Measurements from ENCODE around the gene MAPKAP1. TPM values are rescaled to one million over a fixed set of nuclear protein-coding genes. Genes with fewer than 3 reads are reported as not detected.

The MAPKAP1 gene
- total and polyA plus RNA-seq, 2 of the 13 experiments (the other 11 are each of a cell fraction or from before 2014, with no cell fraction given): 45.0 to 64.3 TPM

- H3K9ac ChIP-seq (ENCODE audit: insufficient read depth, low read depth, low read length): no peak overlapping the region
- no peak for DNase-seq (ENCODE audit: low spot score)
- TF ChIP-seq EHMT2 (IDR thresholded peaks at IDR 0.05; ENCODE audit: borderline replicate concordance, low read depth, low read length) (no peak), ZNF160 (CRISPR knock-in tag; IDR thresholded peaks at IDR 0.05) (no peak), ZNF280D (CRISPR knock-in tag; IDR thresholded peaks at IDR 0.05) (no peak), KDM2A (CRISPR knock-in tag; IDR thresholded peaks at IDR 0.05; ENCODE audit: borderline replicate concordance, low read depth) (no peak), MTF2 (CRISPR knock-in tag; IDR thresholded peaks at IDR 0.05; ENCODE audit: borderline replicate concordance) (no peak), BHLHE40 (IDR thresholded peaks at IDR 0.05; ENCODE audit: low read length) (no peak), ZNF441 (CRISPR knock-in tag; IDR thresholded peaks at IDR 0.05; ENCODE audit: borderline replicate concordance) (no peak), ZNF549 (CRISPR knock-in tag; IDR thresholded peaks at IDR 0.05) (no peak), NCOA5 (CRISPR knock-in tag; IDR thresholded peaks at IDR 0.05) (no peak), ELF3 (CRISPR knock-in tag; IDR thresholded peaks at IDR 0.05) (no peak), RXRA (CRISPR knock-in tag; IDR thresholded peaks at IDR 0.05) (no peak), NR2C2 (CRISPR knock-in tag; IDR thresholded peaks at IDR 0.05; ENCODE audit: borderline replicate concordance) (no peak), ASH2L (IDR thresholded peaks at IDR 0.05; ENCODE audit: insufficient read length, low read depth, low read length) (no peak)
- 100% methylated on average over 2 of the region's 2 CpGs for WGBS (ENCODE audit: low lambda C conversion rate)
- FAIRE-seq: no peak
- CTCF ChIA-PET (ENCODE audit: low intra/inter-chr PET ratio, low total read pairs): no interaction called here
- no TSS peak for BruUV-seq (replicated peaks)
- no peak for ATAC-seq
- in situ Hi-C loops (cut with HindIII; ENCODE audit: extremely low pct_ligation_motif_present, low pct_unique_long_range_greater_than_20kb): no loop called here
- POLR2A ChIA-PET: no interaction called here
- H3K4me2 ChIP-seq (ENCODE audit: low read depth, low read length): no peak overlapping the region
- no peak overlapping the region for H3K4me3 ChIP-seq (replicated peaks in 1 of 3; ENCODE audit: insufficient read depth in 1 of 3, low read depth in 2 of 3, low read length in 3 of 3)
- H3K27ac ChIP-seq (ENCODE audit: extremely low read length, insufficient read depth, low read length): no peak overlapping the region
- no peaks in the 10 kb centered on the region for H3K36me3 ChIP-seq (replicated peaks in 1 of 2; ENCODE audit: control insufficient read depth in 1 of 2, insufficient read depth in 2 of 2, low read length in 2 of 2)
- H3K27me3 ChIP-seq (ENCODE audit: control insufficient read depth in 1 of 2, insufficient read depth in 2 of 2, low read length in 2 of 2): no peaks in the 10 kb centered on the region
- no peak overlapping the region for H2AFZ ChIP-seq (ENCODE audit: low read length)
- no peaks in the 10 kb centered on the region for H3K4me1 ChIP-seq (ENCODE audit: insufficient read depth, low read length)
- no peaks in the 10 kb centered on the region for H3K79me2 ChIP-seq (ENCODE audit: insufficient read depth, low read length)
- peaks cover 6% of the 10 kb centered on the region for H3K9me3 ChIP-seq (ENCODE audit: low read length)
- intact Hi-C loops (cut with micrococcal nuclease; ENCODE audit: unreplicated experiment): no loop called here
- H4K20me1 ChIP-seq (ENCODE audit: insufficient read depth, low read length): no peaks in the 10 kb centered on the region
Observed at GRCh38 chr9:125570246-125570645, 136.8 kb downstream of the MAPKAP1 start.

Measured in HepG2 (cell line).